ENCODE results near the gene PRLR.

PRLR gene

DNA sequence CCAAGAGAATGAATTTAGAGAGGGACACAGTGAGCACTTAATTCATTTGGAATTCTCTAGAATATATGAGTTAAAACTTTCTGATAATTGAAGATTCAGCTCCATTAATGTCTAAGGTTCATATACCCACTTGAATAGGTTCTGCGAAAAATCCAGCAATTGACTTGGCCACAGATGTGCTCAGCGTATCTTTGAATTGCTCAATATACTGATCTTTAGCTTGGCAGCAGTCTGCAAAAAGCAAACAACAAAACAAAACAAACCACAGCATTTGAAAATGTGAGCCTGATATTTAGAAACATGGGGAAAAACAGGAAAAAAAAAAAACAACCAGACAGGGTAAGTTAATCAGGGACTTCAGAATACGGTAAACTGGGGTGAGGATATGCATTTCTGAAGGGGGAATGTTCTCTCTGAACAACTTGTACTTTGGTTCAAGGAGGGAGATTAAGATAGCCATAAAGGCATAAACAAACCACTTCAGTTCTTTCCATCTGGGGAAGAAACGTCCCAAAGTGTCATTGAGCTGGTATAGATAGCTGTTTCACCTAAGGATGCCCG is 203.9 kb downstream of the PRLR start:
- Mint-ChIP-seq H3K4me1 (peaks cover 18% of the 10 kb centered on the region), H3K36me3 (ENCODE audit: low read depth) (no peaks in the 10 kb centered on the region), H3K27me3 (ENCODE audit: low read depth) (peaks cover 3% of the 10 kb centered on the region), H3K9me3 (no peaks in the 10 kb centered on the region), H3K4me3 (no peak overlapping the region), H3K27ac (peak overlapping the region; percentile 20 to 80 (median 42))
- TF ChIP-seq, protein P1, sequence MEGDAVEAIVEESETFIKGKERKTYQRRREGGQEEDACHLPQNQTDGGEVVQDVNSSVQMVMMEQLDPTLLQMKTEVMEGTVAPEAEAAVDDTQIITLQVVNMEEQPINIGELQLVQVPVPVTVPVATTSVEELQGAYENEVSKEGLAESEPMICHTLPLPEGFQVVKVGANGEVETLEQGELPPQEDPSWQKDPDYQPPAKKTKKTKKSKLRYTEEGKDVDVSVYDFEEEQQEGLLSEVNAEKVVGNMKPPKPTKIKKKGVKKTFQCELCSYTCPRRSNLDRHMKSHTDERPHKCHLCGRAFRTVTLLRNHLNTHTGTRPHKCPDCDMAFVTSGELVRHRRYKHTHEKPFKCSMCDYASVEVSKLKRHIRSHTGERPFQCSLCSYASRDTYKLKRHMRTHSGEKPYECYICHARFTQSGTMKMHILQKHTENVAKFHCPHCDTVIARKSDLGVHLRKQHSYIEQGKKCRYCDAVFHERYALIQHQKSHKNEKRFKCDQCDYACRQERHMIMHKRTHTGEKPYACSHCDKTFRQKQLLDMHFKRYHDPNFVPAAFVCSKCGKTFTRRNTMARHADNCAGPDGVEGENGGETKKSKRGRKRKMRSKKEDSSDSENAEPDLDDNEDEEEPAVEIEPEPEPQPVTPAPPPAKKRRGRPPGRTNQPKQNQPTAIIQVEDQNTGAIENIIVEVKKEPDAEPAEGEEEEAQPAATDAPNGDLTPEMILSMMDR (IDR thresholded peaks at IDR 0.05; ENCODE audit: unreplicated experiment in 3 of 3): no peak

DNA sequence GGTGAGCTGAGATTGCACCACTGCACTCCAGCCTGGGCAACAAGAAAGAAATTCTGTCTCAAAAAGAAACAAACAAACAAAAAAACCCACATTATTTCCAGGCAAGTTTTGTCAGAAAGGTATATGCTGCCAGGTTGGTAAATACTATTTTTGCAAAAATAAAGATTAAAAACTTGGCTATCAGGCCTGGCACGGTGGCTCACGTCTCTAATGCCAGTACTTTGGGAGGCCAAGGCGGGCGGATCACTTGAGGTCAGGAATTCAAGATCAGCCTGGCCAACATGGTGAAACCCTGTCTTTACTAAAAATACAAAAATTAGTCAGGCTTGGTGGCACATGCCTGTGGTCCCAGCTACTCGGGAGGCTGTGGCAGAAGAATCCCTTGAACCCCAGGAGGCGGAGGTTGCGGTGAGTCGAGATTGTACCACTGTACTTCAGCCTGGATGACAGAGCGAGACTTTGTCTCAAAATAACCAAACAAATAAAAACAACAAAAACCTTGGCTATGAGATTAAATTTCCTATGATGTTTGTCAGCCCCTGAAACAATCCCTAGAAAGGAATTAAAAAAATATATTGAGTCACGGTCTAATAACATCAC is 205.3 kb downstream of the PRLR start:
- peaks cover 3% of the 10 kb centered on the region for H3K27me3 Mint-ChIP-seq (ENCODE audit: low read depth)
- no peak overlapping the region for H3K27ac Mint-ChIP-seq
- H3K36me3 Mint-ChIP-seq (ENCODE audit: low read depth): no peaks in the 10 kb centered on the region
- H3K9me3 Mint-ChIP-seq: no peaks in the 10 kb centered on the region
- TF ChIP-seq, protein P1 (IDR thresholded peaks at IDR 0.05; ENCODE audit: unreplicated experiment in 3 of 3): no peak
- peaks cover 14% of the 10 kb centered on the region for H3K4me1 Mint-ChIP-seq
- H3K4me3 Mint-ChIP-seq: no peak overlapping the region

GRCh38 chr5:35023391-35024178 is 206.7 kb downstream of the PRLR start:
- no peaks in the 10 kb centered on the region for H3K9me3 Mint-ChIP-seq
- peaks cover 14% of the 10 kb centered on the region for H3K4me1 Mint-ChIP-seq
- TF ChIP-seq, protein P1 (IDR thresholded peaks at IDR 0.05; ENCODE audit: unreplicated experiment in 3 of 3): no peak
- no peaks in the 10 kb centered on the region for H3K36me3 Mint-ChIP-seq (ENCODE audit: low read depth)
- H3K4me3 Mint-ChIP-seq: no peak overlapping the region
- peak overlapping the region in 2 of 3 experiments; percentile 20 to 65 for H3K27ac Mint-ChIP-seq
- no peaks in the 10 kb centered on the region for H3K27me3 Mint-ChIP-seq (ENCODE audit: low read depth)

GRCh38 chr5:35016174-35017051 is 213.9 kb downstream of the PRLR start:
- Mint-ChIP-seq H3K27ac (peak overlapping the region in 1 of 3 experiments; percentile 17), H3K4me1 (peaks cover 14% of the 10 kb centered on the region), H3K27me3 (ENCODE audit: low read depth) (peaks cover 3% of the 10 kb centered on the region), H3K36me3 (ENCODE audit: low read depth) (peaks cover 8% of the 10 kb centered on the region), H3K4me3 (no peak overlapping the region), H3K9me3 (peaks cover 9% of the 10 kb centered on the region)
- TF ChIP-seq, protein P1 (IDR thresholded peaks at IDR 0.05; ENCODE audit: unreplicated experiment in 3 of 3): no peak

DNA sequence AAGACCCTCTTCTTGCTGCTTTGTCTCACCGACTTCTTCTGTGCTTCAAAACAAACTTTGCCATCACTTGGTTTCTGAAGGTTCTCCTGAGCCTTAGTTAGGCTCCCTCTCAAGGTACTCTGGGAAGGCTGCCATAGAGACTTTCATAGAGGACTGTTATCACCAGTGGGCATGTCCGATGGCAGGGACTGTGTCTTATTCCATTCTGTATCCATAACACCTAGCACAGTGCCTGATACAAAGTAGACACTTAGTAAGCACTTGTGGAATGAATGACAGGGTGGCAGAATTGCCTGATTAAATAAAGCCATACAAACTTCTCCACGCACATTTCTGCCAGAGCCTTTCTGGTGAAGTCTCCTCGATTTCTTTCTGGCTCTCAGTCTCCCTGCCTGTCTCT is 215.2 kb downstream of the PRLR start:
- Mint-ChIP-seq H3K27me3 (ENCODE audit: low read depth) (peaks cover 3% of the 10 kb centered on the region), H3K4me3 (no peak overlapping the region), H3K9me3 (peaks cover 9% of the 10 kb centered on the region), H3K27ac (no peak overlapping the region), H3K36me3 (ENCODE audit: low read depth) (peaks cover 8% of the 10 kb centered on the region), H3K4me1 (peaks cover 14% of the 10 kb centered on the region)
- TF ChIP-seq, protein P1 (IDR thresholded peaks at IDR 0.05; ENCODE audit: unreplicated experiment in 3 of 3): no peak
